ENCODE results near the gene GLYR1.

Gene GLYR1

GRCh38 chr16:4763791-4764190 lies 83.3 kb downstream of the GLYR1 start:
- DNase-seq (ENCODE audit: low read depth), result no peak

GRCh38 chr16:4762205-4762604 lies 84.9 kb downstream of the GLYR1 start:
- no peak for DNase-seq (ENCODE audit: low read depth)

GRCh38 chr16:4760221-4760910 lies 86.7 kb downstream of the GLYR1 start:
- DNase-seq (ENCODE audit: low read depth), result no peak

- no peak for DNase-seq (ENCODE audit: low read depth)
Observed at GRCh38 chr16:4755687-4756086, 91.4 kb downstream of the GLYR1 start.

GRCh38 chr16:4754865-4755264 lies 92.2 kb downstream of the GLYR1 start:
- no peak for DNase-seq (ENCODE audit: low read depth)

GRCh38 chr16:4753227-4753626 lies 93.9 kb downstream of the GLYR1 start:
- no peak for DNase-seq (ENCODE audit: low read depth)

Measured in stimulated activated CD8-positive, alpha-beta memory T cell treated with anti-CD3 and anti-CD28 coated beads, Interleukin-15, amount 100 ng/mL, for 24 hours (primary cell).